AG09309 (cell line): ENCODE data around the gene ZNF799.
"Not testable (repeated sequence)": the region's sequence is repeated elsewhere in the genome, so short reads cannot be mapped to it uniquely, and the experiment has no call there.

Source experiments
- DNase-seq: peaks from one replicate; pipeline ENCODE4 v3.0.0-alpha.2; 2010; ENCODE audit warnings: low read depth
- H3K4me3 ChIP-seq: 2 replicates; pipeline ENCODE4 v1.5.1; 2011; ENCODE audit warnings: mild to moderate bottlenecking, low read depth, low read length, moderate library complexity; ENCODE audit not compliant: control insufficient read depth
- TF ChIP-seq, protein P1 (sequence below): IDR thresholded peaks from 2 replicates; pipeline ENCODE4 v1.5.1; 2011; ENCODE audit warnings: mild to moderate bottlenecking, low read depth, low read length, inconsistent platforms; ENCODE audit not compliant: insufficient read depth, control insufficient read depth; ENCODE audit errors: missing control alignments

Gene ZNF799

DNA sequence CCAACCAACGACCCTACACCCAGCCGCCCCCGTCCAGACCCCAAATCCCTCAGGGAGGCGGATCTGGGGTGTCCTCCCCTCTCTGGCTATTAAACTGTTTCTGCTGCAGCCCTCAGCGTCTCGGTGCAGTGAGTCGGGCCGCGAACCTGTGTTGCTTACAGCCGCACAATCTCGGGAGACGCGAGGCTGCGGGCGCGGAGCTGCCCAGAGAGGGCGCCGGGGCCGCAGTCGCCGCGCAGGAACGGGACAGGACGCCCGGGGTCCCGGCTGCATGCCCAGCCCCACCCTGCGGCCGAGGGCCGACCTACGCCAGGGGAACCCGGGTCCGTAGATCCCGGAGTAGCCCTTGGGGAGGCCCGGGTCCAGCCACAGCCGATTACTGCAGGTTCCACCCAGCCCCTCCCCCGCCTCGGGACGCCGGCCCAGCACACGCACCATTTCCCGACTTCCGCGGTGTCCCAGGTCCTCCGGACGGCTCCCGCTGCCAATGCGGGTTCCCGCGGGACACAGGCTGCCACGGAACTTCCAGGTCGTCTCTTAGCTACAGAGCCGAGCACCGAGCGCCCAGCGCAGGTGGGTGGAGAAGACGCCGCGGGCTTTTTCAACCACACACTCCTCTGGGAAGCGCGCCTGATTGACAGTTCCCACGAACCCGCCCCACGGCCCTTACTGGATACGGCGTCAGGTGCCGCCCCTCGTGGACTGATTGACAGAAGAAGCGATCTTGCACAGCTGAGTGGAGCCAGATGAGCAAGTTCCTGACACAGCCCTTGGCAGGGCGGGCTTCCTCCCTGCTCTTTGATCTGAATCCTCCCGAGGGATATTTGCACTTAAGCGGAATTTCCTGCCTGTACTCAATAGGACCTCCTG is at the start of gene ZNF799:
TSS of gene ZNF799 (minus strand) at position 639 of the 870 bp plus-strand sequence. CDS start at position 438, 201 bp downstream.
- peak within 1 kb of the TSS; percentile 73 for H3K4me3 ChIP-seq
- TF ChIP-seq, protein P1, sequence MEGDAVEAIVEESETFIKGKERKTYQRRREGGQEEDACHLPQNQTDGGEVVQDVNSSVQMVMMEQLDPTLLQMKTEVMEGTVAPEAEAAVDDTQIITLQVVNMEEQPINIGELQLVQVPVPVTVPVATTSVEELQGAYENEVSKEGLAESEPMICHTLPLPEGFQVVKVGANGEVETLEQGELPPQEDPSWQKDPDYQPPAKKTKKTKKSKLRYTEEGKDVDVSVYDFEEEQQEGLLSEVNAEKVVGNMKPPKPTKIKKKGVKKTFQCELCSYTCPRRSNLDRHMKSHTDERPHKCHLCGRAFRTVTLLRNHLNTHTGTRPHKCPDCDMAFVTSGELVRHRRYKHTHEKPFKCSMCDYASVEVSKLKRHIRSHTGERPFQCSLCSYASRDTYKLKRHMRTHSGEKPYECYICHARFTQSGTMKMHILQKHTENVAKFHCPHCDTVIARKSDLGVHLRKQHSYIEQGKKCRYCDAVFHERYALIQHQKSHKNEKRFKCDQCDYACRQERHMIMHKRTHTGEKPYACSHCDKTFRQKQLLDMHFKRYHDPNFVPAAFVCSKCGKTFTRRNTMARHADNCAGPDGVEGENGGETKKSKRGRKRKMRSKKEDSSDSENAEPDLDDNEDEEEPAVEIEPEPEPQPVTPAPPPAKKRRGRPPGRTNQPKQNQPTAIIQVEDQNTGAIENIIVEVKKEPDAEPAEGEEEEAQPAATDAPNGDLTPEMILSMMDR: no peak
- peak; percentile 80 for DNase-seq

DNA sequence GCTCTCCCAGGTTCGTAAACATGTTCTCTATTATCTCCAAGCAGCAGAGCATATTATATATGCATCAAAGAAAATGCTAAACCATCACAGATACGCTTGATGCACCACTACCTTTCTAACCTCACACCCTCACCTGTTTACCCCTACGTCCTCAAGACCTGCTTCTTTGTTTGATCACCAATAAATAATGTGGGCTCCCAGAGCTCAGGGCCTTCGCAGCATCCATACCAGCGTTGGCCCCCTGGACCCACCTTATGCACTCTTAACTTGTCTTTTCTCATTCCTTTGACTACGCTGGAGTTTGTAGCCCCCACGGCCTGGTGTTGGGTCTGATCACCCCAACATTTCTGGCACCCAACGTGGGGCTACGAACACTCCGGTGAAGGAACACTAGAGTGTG is 49.8 kb upstream of the ZNF799 start:
- DNase-seq: no peak
- TF ChIP-seq, protein P1: no peak
- no peak overlapping the region for H3K4me3 ChIP-seq

DNA sequence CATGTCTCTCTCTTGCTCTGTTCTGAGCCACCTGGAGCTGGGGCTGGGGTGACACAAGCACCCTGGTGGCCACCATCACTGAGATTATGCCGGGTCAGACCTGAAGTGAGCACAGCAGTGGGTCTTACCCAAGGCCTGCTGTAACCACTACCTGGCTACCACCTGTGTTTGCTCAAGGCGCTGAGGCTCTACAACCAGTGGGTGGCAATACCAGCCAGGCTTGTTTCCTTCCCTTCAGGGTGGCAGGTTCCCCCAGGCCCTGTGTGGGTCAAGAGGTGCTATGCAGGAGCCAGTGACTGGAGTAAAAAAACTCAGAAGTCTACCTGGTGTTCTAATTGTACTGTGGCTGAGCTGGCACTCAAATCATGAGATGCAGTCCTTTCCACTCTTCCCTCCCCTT is 47.7 kb upstream of the ZNF799 start:
- DNase-seq: no peak
- H3K4me3 ChIP-seq: no peak overlapping the region
- TF ChIP-seq, protein P1: no peak

DNA sequence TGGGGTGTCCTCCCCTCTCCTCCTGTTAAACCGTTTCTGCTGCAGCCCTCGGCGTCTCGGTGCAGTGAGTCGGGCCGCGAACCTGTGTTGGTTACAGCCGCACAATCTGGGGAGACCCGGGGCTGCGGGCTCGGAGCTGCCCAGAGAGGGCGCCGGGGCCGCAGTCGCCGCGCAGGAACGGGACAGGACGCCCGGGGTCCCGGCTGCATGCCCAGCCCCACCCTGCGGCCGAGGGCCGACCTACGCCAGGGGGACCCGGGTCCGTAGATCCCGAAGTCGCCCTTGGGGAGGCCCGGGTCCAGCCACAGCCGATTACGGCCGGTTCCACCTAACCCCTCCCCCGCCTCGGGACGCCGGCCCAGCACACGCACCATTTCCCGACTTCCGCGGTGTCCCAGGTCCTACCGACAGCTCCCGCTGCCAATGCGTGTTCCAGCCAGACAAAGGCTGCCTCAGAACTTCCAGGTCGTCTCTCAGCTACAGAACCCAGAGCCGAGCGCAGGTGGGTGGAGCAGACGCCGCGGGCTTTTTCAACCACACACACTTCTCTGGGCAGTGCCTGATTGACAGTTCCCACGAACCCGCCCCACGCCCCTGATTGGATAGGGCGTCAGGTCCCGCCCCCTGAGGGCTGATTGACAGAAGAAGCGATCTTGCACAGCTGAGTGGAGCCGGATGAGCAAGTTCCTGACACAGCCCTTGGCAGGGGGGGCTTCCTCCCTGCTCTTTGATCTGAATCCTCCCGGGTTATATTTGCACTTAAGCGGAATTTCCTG is 39.7 kb upstream of the ZNF799 start, which contains the start of gene ZNF443:
TSS of gene ZNF443 (minus strand) at position 481 of the 776 bp plus-strand sequence. CDS start at position 374, 107 bp downstream.
- H3K4me3 ChIP-seq: peak within 1 kb of the TSS; percentile 86
- TF ChIP-seq, protein P1: no peak
- peak; percentile 79 for DNase-seq

DNA sequence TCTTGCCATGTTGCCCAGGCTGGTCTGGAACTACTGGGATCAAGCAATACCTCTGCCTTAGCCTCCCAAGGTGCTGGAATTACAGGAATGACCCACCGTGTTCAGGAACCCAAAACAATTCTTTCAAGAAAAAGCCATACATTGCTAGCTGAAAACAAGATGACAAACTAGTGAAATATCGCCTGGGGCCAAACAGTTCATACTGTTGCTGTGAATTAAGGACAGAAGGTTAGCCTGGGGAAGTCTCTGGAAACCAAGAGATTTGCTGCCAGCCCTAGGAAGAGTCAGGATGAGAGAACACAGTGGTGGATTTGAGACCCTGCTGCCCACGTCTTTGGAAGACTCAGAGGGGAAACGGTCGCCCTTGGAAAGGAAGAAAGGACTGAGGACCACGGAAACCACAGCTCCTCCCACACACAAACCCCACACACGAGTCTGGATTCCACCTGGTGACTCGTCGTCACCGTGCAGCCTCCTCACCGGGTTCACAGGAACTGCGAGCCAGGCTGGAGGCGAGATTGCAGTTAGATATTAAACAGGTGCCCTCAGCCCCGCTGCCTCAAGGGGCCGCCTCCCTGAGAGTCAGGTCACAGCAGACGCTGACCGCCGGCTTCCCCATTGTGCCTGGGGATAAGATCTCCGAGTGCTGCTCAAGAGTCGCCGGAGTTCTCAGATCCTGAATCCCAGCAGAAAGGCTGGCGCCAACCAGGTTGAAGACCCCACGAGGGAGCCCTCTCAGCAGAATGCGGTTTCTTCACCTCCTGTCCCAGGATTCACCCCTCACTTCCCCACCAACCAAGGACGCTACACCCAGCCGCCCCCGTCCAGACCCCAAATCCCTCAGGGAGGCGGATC is 38.8 kb upstream of the ZNF799 start:
- not testable (repeated sequence) for DNase-seq
- H3K4me3 ChIP-seq: peak overlapping the region; percentile 86

DNA sequence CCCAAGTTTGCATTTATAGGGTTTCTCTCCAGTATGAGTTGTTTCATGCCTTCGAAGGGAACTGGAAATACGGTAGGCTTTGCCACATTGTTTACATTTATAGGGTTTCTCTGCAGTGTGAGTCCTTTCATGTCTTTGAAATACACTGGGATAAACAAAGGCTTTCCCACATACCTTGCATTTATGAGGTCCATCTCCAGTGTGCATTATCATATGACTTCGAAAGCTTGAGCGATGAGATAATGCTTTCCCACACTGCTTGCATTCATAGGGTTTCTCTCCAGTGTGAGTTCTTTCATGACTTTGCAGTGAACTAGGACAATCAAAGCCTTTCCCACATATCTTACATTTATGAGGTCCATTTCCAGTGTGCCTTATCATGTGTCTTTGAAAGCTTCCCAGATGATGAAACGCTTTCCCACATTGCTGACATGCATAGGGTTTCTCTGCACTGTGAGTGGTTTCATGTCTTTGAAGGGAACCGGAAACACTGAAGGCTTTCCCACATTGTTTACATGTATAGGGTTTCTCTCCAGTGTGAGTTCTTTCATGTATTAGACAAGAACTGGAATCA is 29.7 kb upstream of the ZNF799 start:
- H3K4me3 ChIP-seq: not testable (repeated sequence)

DNA sequence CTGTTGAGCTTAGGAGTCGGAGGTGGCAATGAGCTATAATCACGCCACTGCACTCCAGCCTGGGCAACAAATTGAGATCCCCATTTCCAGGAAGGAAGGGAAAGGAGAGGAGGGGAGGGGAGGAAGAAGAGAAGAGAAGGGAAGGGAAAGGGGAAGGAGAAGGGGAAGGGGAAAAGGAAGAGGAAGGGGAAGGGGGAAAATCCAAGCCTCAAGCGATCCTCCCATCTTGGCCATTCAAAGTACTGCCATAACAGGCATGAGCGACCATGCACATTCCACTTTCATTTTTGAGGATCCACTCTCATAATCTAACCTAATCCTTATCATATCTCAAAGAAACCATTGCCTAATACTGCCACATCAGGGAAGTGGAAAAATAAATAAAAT is 24.8 kb upstream of the ZNF799 start:
- no peak overlapping the region for H3K4me3 ChIP-seq
- TF ChIP-seq, protein P1: no peak
- no peak for DNase-seq

More for the DNA sequence above, 29.7 kb upstream of the ZNF799 start:
- DNase-seq: not testable (repeated sequence)
